ENCODE measurements around the gene UBE2L5. TPM values are rescaled to one million over a fixed set of nuclear protein-coding genes. Genes with fewer than 3 reads are reported as not detected.

UBE2L5 gene
- total and polyA plus RNA-seq, 2 experiments from 2014 or later = not detected

GRCh38 chr13:30408319-30409101, 13.8 kb upstream of the UBE2L5 start:
- in situ Hi-C loops (cut with MboI) = no loop called here
- WGBS, 2 experiments (ENCODE audit: low coverage in 1 of 2, low lambda C conversion rate in 2 of 2, missing lambda C conversion rate in 2 of 2) = 6% methylated on average over 41 to 51 of the region's 51 CpGs

GRCh38 chr13:30409886-30410704, 12.2 kb upstream of the UBE2L5 start:
- TF ChIP-seq EZH2 (IDR thresholded peaks at IDR 0.05; ENCODE audit: insufficient read depth, poor library complexity, severe bottlenecking) (no peak), EZH2phosphoT487 (IDR thresholded peaks at IDR 0.05; ENCODE audit: insufficient read depth, low read depth) (no peak)
- H3K9ac ChIP-seq = peak overlapping the region; percentile 72
- no peaks in the 10 kb centered on the region for H3K27me3 ChIP-seq (replicated peaks; ENCODE audit: insufficient read depth)
- peak overlapping the region; percentile 52 for H3K4me2 ChIP-seq (ENCODE audit: unreplicated experiment)
- H3K79me2 ChIP-seq (ENCODE audit: insufficient read depth) = no peaks in the 10 kb centered on the region
- H3K27ac ChIP-seq = peak overlapping the region; percentile 79
- no peaks in the 10 kb centered on the region for H3K9me2 ChIP-seq (ENCODE audit: insufficient read depth)
- DNase-seq = peak; percentile 94
- in situ Hi-C loops (cut with MboI) = no loop called here
- H3K9me3 ChIP-seq (ENCODE audit: low read depth) = no peaks in the 10 kb centered on the region
- H3K4me3 ChIP-seq = 0 out of 2 replicates have a peak overlapping the region, but pooled peaks have one; percentile 15
- peaks cover 29% of the 10 kb centered on the region for H3F3A ChIP-seq (ENCODE audit: insufficient read depth)
- H2AFZ ChIP-seq = peak overlapping the region; percentile 93; the same call in 1 of the 2 replicates
- WGBS, 2 experiments (ENCODE audit: low coverage in 1 of 2, low lambda C conversion rate in 2 of 2, missing lambda C conversion rate in 2 of 2) = 16 to 37% methylated on average over 9 to 13 of the region's 13 CpGs
- no peaks in the 10 kb centered on the region for H3K36me3 ChIP-seq (ENCODE audit: low read depth)
- peaks cover 32% of the 10 kb centered on the region for H3K4me1 ChIP-seq (ENCODE audit: insufficient read depth)
- H4K20me1 ChIP-seq (ENCODE audit: insufficient read depth) = no peaks in the 10 kb centered on the region

More at GRCh38 chr13:30408319-30409101, 13.8 kb upstream of the UBE2L5 start:
- Histone ChIP-seq H3K4me3 (peak overlapping the region; percentile 64), H3K9me3 (ENCODE audit: low read depth) (no peaks in the 10 kb centered on the region), H4K20me1 (ENCODE audit: insufficient read depth) (no peaks in the 10 kb centered on the region), H3K4me1 (ENCODE audit: insufficient read depth) (peaks cover 32% of the 10 kb centered on the region), H3K27ac (peak overlapping the region; percentile 79), H3K27me3 (replicated peaks; ENCODE audit: insufficient read depth) (no peaks in the 10 kb centered on the region), H3K36me3 (ENCODE audit: low read depth) (no peaks in the 10 kb centered on the region), H3K9me2 (ENCODE audit: insufficient read depth) (no peaks in the 10 kb centered on the region), H3K9ac (peak overlapping the region; percentile 72), H3K4me2 (ENCODE audit: unreplicated experiment) (peak overlapping the region; percentile 76), H3F3A (ENCODE audit: insufficient read depth) (peaks cover 29% of the 10 kb centered on the region), H2AFZ (peak overlapping the region; percentile 93), H3K79me2 (ENCODE audit: insufficient read depth) (no peaks in the 10 kb centered on the region)
- TF ChIP-seq EZH2phosphoT487 (IDR thresholded peaks at IDR 0.05; ENCODE audit: insufficient read depth, low read depth) (no peak), EZH2 (IDR thresholded peaks at IDR 0.05; ENCODE audit: insufficient read depth, poor library complexity, severe bottlenecking) (no peak)
- peak; percentile 95 for DNase-seq

GRCh38 chr13:30410705-30411125, 11.6 kb upstream of the UBE2L5 start:
- Histone ChIP-seq H4K20me1 (ENCODE audit: insufficient read depth) (no peaks in the 10 kb centered on the region), H2AFZ (peak overlapping the region; percentile 93; the same call in 1 of the 2 replicates), H3K4me2 (ENCODE audit: unreplicated experiment) (peak overlapping the region; percentile 52), H3K79me2 (ENCODE audit: insufficient read depth) (no peaks in the 10 kb centered on the region), H3K9me2 (ENCODE audit: insufficient read depth) (no peaks in the 10 kb centered on the region), H3K27me3 (replicated peaks; ENCODE audit: insufficient read depth) (no peaks in the 10 kb centered on the region), H3K9me3 (ENCODE audit: low read depth) (no peaks in the 10 kb centered on the region), H3K4me1 (ENCODE audit: insufficient read depth) (peaks cover 32% of the 10 kb centered on the region), H3K4me3 (no peak overlapping the region), H3K9ac (no peak overlapping the region), H3K36me3 (ENCODE audit: low read depth) (no peaks in the 10 kb centered on the region), H3F3A (ENCODE audit: insufficient read depth) (peaks cover 29% of the 10 kb centered on the region), H3K27ac (peak overlapping the region; percentile 79)
- DNase-seq = peak; percentile 52
- WGBS, 2 experiments (ENCODE audit: low coverage in 1 of 2, low lambda C conversion rate in 2 of 2, missing lambda C conversion rate in 2 of 2) = 89 to 95% methylated on average over 2 of the region's 2 CpGs
- in situ Hi-C loops (cut with MboI) = no loop called here
- TF ChIP-seq EZH2 (IDR thresholded peaks at IDR 0.05; ENCODE audit: insufficient read depth, poor library complexity, severe bottlenecking) (no peak), EZH2phosphoT487 (IDR thresholded peaks at IDR 0.05; ENCODE audit: insufficient read depth, low read depth) (no peak)

GRCh38 chr13:30412346-30412745, 9.9 kb upstream of the UBE2L5 start:
- Histone ChIP-seq H3K9ac (no peak overlapping the region), H4K20me1 (ENCODE audit: insufficient read depth) (no peaks in the 10 kb centered on the region), H3K36me3 (ENCODE audit: low read depth) (no peaks in the 10 kb centered on the region), H3K4me3 (no peak overlapping the region), H3K4me2 (ENCODE audit: unreplicated experiment) (no peak overlapping the region), H2AFZ (no peak overlapping the region), H3K79me2 (ENCODE audit: insufficient read depth) (no peaks in the 10 kb centered on the region), H3K27me3 (replicated peaks; ENCODE audit: insufficient read depth) (no peaks in the 10 kb centered on the region), H3K9me3 (ENCODE audit: low read depth) (no peaks in the 10 kb centered on the region), H3K27ac (no peak overlapping the region), H3K4me1 (ENCODE audit: insufficient read depth) (peaks cover 32% of the 10 kb centered on the region), H3F3A (ENCODE audit: insufficient read depth) (peaks cover 29% of the 10 kb centered on the region), H3K9me2 (ENCODE audit: insufficient read depth) (no peaks in the 10 kb centered on the region)
- TF ChIP-seq EZH2 (IDR thresholded peaks at IDR 0.05; ENCODE audit: insufficient read depth, poor library complexity, severe bottlenecking) (no peak), EZH2phosphoT487 (IDR thresholded peaks at IDR 0.05; ENCODE audit: insufficient read depth, low read depth) (no peak)
- in situ Hi-C loops (cut with MboI) = no loop called here
- no peak for DNase-seq
